ENCODE results near the gene MAP1A.

DNA sequence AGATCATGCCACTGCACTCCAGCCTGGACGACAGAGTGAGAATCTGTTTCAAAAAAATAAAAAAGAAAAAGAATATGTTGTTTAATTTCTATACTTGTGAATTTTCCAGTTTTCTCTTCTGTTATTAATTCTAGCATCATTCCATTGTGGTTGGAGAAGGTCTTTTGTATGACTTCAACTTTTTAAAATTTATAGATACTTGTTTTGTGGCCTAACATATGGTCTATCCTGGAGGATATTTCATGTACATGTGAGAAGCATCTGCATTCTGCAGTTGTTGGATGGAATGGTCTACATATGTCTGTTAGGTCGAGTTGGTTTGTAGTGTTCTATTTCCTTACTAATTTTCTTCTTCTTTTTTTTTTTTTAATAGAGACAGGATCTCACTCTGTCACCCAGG, 35.6 kb downstream of the MAP1A start:
- TF ChIP-seq EZH2 (IDR thresholded peaks at IDR 0.05; ENCODE audit: borderline replicate concordance, insufficient read depth, low read depth, low read length, poor library complexity, severe bottlenecking) (no peak), CTCF (IDR thresholded peaks at IDR 0.05) (no peak)

Measured in B cell (primary cell).